ENCODE results near the gene PDLIM7. TPM values are rescaled to one million over a fixed set of nuclear protein-coding genes. Genes with fewer than 3 reads are reported as not detected.

PDLIM7 gene
- total RNA-seq, 1 experiment from 2014 or later = 132 TPM

DNA sequence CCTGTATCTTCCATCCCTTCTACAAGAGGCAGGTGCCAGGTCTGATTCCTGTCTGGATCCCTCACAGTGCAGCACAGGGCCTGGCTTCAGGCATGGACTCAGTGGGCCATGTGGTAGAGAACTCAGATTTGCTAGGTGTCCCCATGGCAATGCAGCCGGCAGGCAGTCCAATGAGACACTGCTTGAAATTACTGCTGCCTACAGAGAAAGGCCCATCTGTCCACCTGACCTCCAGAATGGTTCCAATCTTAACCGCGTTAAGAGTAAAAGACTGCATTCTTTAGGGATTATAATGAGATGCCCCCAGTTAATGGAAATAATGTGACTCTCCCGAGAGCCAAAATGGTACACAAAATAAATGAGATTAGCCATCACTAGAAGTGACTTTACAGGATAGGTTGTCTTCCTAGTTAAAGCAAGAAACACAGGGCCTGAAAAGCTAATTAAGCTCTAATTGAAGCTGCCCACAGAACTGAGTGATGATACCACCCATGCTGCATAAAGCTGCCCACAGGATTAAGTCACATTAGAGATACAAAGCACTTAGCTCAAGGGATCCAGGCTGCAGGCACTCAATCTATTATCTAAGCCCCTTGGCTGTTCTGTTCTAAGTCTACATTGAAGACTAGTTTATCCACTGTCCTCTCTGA is 45.5 kb upstream of the PDLIM7 start:
- no peaks in the 10 kb centered on the region for H3K27me3 ChIP-seq (replicated peaks; ENCODE audit: insufficient read depth, low read depth, low read length, poor library complexity)
- H3K27ac ChIP-seq (ENCODE audit: low read depth, low read length, poor library complexity, severe bottlenecking) = no peak overlapping the region
- ChIA-PET POLR2A (ENCODE audit: low non-redundant PET) (no interaction called here), CTCF (no interaction called here)
- no peak for DNase-seq (ENCODE audit: low spot score)
- peaks cover 7% of the 10 kb centered on the region for H3K36me3 ChIP-seq (ENCODE audit: insufficient read depth, low read length, poor library complexity, severe bottlenecking)
- peaks cover 20% of the 10 kb centered on the region for H3K4me1 ChIP-seq (ENCODE audit: insufficient read depth, low read length, poor library complexity, severe bottlenecking)
- intact Hi-C loops (cut with micrococcal nuclease; ENCODE audit: unreplicated experiment) = no loop called here
- no peaks in the 10 kb centered on the region for H3K9me3 ChIP-seq (ENCODE audit: low read depth, low read length, poor library complexity, severe bottlenecking)
- no peak for TF ChIP-seq EZH2 (IDR thresholded peaks at IDR 0.05; ENCODE audit: borderline replicate concordance, low read depth, low read length, poor library complexity, severe bottlenecking)
- TF ChIP-seq, protein P1, sequence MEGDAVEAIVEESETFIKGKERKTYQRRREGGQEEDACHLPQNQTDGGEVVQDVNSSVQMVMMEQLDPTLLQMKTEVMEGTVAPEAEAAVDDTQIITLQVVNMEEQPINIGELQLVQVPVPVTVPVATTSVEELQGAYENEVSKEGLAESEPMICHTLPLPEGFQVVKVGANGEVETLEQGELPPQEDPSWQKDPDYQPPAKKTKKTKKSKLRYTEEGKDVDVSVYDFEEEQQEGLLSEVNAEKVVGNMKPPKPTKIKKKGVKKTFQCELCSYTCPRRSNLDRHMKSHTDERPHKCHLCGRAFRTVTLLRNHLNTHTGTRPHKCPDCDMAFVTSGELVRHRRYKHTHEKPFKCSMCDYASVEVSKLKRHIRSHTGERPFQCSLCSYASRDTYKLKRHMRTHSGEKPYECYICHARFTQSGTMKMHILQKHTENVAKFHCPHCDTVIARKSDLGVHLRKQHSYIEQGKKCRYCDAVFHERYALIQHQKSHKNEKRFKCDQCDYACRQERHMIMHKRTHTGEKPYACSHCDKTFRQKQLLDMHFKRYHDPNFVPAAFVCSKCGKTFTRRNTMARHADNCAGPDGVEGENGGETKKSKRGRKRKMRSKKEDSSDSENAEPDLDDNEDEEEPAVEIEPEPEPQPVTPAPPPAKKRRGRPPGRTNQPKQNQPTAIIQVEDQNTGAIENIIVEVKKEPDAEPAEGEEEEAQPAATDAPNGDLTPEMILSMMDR (conservative IDR thresholded peaks at IDR 0.05; ENCODE audit: low read depth, low read length) = no peak
- H3K4me3 ChIP-seq (ENCODE audit: low read depth, low read length, poor library complexity, severe bottlenecking) = no peak overlapping the region
- BruUV-seq (replicated peaks) = no TSS peak

DNA sequence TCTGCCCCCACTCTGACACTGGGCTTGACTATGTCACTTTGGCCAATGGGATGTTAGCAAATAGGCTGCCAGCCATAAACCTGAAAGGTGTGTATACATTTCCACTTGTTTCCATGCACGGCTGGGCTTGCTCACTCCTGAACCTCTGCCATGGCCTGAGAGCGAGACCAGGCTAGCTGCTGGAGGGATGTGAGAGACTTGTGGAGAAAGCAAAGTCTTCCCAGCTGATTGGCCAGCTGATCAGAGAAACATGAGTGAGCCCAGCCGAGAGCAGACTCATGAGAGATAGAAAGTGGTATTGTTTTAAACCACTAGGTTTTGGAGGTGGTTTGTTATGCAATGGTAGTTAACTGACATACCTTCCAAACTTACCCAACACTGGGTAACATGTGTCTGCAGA is 43.0 kb upstream of the PDLIM7 start:
- DNase-seq (ENCODE audit: low spot score) = no peak
- CTCF ChIA-PET = no interaction called here
- H3K27ac ChIP-seq (ENCODE audit: low read depth, low read length, poor library complexity, severe bottlenecking) = no peak overlapping the region
- TF ChIP-seq, protein P1 (conservative IDR thresholded peaks at IDR 0.05; ENCODE audit: low read depth, low read length) = no peak
- no peak for TF ChIP-seq EZH2 (IDR thresholded peaks at IDR 0.05; ENCODE audit: borderline replicate concordance, low read depth, low read length, poor library complexity, severe bottlenecking)
- peaks cover 5% of the 10 kb centered on the region for H3K4me1 ChIP-seq (ENCODE audit: insufficient read depth, low read length, poor library complexity, severe bottlenecking)
- POLR2A ChIA-PET (ENCODE audit: low non-redundant PET) = no interaction called here
- BruUV-seq (replicated peaks) = no TSS peak
- intact Hi-C loops (cut with micrococcal nuclease; ENCODE audit: unreplicated experiment) = no loop called here
- no peaks in the 10 kb centered on the region for H3K27me3 ChIP-seq (replicated peaks; ENCODE audit: insufficient read depth, low read depth, low read length, poor library complexity)
- H3K9me3 ChIP-seq (ENCODE audit: low read depth, low read length, poor library complexity, severe bottlenecking) = no peaks in the 10 kb centered on the region
- peaks cover 25% of the 10 kb centered on the region for H3K36me3 ChIP-seq (ENCODE audit: insufficient read depth, low read length, poor library complexity, severe bottlenecking)
- no peak overlapping the region for H3K4me3 ChIP-seq (ENCODE audit: low read depth, low read length, poor library complexity, severe bottlenecking)

DNA sequence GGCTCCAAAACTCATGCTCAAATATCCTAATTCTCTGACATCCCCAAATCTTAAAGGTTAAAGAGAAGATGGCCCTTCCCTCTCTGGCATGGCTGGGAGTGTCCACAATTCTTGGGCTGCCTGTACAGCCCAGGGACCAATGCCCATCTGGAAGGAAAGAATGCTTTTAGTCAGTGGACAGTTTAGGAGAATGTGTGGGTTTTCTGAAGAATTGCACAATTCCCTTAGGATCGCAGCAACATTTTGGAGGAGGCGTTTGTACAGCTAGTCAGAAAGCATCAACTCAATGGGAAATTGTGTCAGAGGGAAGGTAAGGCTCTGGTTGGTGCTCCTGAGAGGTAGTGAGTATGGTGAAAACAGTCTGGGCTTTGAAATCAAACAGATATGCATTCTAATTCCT is 42.0 kb upstream of the PDLIM7 start:
- CTCF ChIA-PET = no interaction called here
- H3K27ac ChIP-seq (ENCODE audit: low read depth, low read length, poor library complexity, severe bottlenecking) = no peak overlapping the region
- TF ChIP-seq, protein P1 (conservative IDR thresholded peaks at IDR 0.05; ENCODE audit: low read depth, low read length) = no peak
- TF ChIP-seq EZH2 (IDR thresholded peaks at IDR 0.05; ENCODE audit: borderline replicate concordance, low read depth, low read length, poor library complexity, severe bottlenecking) = no peak
- H3K4me1 ChIP-seq (ENCODE audit: insufficient read depth, low read length, poor library complexity, severe bottlenecking) = no peaks in the 10 kb centered on the region
- H3K4me3 ChIP-seq (ENCODE audit: low read depth, low read length, poor library complexity, severe bottlenecking) = no peak overlapping the region
- POLR2A ChIA-PET (ENCODE audit: low non-redundant PET) = no interaction called here
- intact Hi-C loops (cut with micrococcal nuclease; ENCODE audit: unreplicated experiment) = no loop called here
- H3K27me3 ChIP-seq (replicated peaks; ENCODE audit: insufficient read depth, low read depth, low read length, poor library complexity) = no peaks in the 10 kb centered on the region
- no TSS peak for BruUV-seq (replicated peaks)
- H3K9me3 ChIP-seq (ENCODE audit: low read depth, low read length, poor library complexity, severe bottlenecking) = no peaks in the 10 kb centered on the region
- H3K36me3 ChIP-seq (ENCODE audit: insufficient read depth, low read length, poor library complexity, severe bottlenecking) = peaks cover 31% of the 10 kb centered on the region
- DNase-seq (ENCODE audit: low spot score) = no peak
